BJ (cell line): ENCODE data around the gene NME3. TPM values are rescaled to one million over a fixed set of nuclear protein-coding genes. Genes with fewer than 3 reads are reported as not detected.

Source experiments
- CTCF ChIA-PET: fragments of 350-600 bp; formaldehyde crosslinking; extraction: SDS; loops from one replicate; lab custom pipeline; 2021; ENCODE audit warnings: antibody characterized with exemption, inconsistent platforms; lab: Yijun Ruan, JAX
- POLR2A ChIA-PET: fragments of 300-600 bp; sonication (Branson Sonifier 250); formaldehyde crosslinking; extraction: SDS; loops from one replicate; lab custom pipeline; 2021; ENCODE audit warnings: antibody characterized with exemption; lab: Charles Lee
- DNase-seq: peaks from one replicate; pipeline ENCODE4 v3.0.0-alpha.2; 2011; ENCODE audit warnings: low read depth
- H3K27me3 ChIP-seq: 2 replicates; pipeline ENCODE4 v1.6.0; 2011; ENCODE audit warnings: low read length; ENCODE audit not compliant: control insufficient read depth, insufficient read depth
- H3K36me3 ChIP-seq: 2 replicates; pipeline ENCODE4 v1.5.1; 2011; ENCODE audit warnings: low read length; ENCODE audit not compliant: control insufficient read depth, insufficient read depth
- H3K4me3 ChIP-seq: 2 replicates; pipeline ENCODE4 v1.5.1; 2011; ENCODE audit warnings: low read depth, mild to moderate bottlenecking, control low read depth, low read length
- CTCF ChIP-seq: IDR thresholded peaks from 2 replicates; pipeline ENCODE4 v1.5.1; 2011; ENCODE audit warnings: low read depth, mild to moderate bottlenecking, control low read depth, inconsistent platforms, low read length, moderate library complexity; ENCODE audit not compliant: insufficient read depth
- polyA plus RNA-seq: library from polyadenylated mRNA; depleted of rRNA; stranded (reverse); fragments of >200 nt; gene quantifications from 2 replicates; pipeline ENCODE4 v1.2.3, GENCODE V29; 2011

Gene NME3
- polyA plus RNA-seq, 1 experiment, result 34.3 TPM

- POLR2A ChIA-PET, result interaction anchor here (0.5 to 1.1 kb wide), 2 partner anchors 12 to 210 kb away, joined by 3 read pairs; no protein-coding TSS in a partner anchor
Observed at GRCh38 chr16:1782408-1783264, 11.3 kb upstream of the NME3 start, which contains the start of the genes NUBP2 and SPSB3. TSS of gene NUBP2 (plus strand) at chr16:1782960. CDS start at chr16:1783021, 61 bp downstream. TSS of gene SPSB3 (minus strand) at chr16:1782571. CDS start at chr16:1781483, 1,088 bp downstream.

DNA sequence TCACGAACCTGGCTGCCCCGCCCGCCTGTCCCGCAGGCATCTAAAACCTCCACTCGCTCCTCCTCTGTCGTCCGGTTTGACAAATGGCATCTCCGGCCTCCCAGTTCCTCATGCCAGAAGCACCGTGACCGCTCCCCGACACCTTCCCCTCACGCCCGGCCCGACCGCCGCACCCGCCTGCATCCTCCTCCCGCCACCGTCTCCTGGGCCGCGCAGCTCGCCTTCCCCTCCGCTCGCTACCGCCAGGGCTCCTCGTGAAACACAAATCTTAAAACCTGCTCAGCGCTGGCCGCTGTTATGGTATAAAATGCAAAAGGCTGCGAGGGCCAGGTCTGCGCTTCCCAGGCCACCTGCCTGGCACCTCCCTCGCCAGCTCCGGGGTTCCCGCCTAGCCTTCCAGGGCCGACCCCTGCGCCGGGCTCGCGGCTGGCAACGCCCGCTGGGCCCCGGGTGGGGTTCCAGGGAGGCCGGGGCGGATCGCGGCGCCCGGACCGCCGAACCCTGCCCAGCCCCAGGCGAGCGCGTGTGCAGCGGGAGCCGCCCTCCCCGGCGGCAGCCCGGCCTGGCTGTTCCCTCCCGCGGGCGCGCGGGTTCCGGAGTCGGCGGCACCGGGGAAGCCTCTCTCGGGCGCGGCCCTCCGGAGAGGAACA is 10.5 kb upstream of the NME3 start:
- Histone ChIP-seq H3K4me3 (peak overlapping the region; percentile 77), H3K27me3 (no peaks in the 10 kb centered on the region), H3K36me3 (peaks cover 21% of the 10 kb centered on the region)
- POLR2A ChIA-PET, result no interaction called here
- DNase-seq, result no peak
- 0 out of 2 replicates have a peak, but pooled peaks have one; percentile 9 for TF ChIP-seq CTCF
- CTCF ChIA-PET, result interaction anchor here (0.8 to 2.1 kb wide), 4 partner anchors 8 to 29 kb away, joined by 3 to 11 read pairs (median 4); no protein-coding TSS in a partner anchor

More at GRCh38 chr16:1782408-1783264, 11.3 kb upstream of the NME3 start, which contains the start of the genes NUBP2 and SPSB3:
- CTCF ChIA-PET, result interaction anchor here (0.8 to 2.1 kb wide), 8 partner anchors 9 to 77 kb away, joined by 3 to 11 read pairs (median 4); partner anchors contain the start of genes EME2, MAPK8IP3, MRPS34 and NME3
- Histone ChIP-seq H3K27me3 (no peaks in the 10 kb centered on the region), H3K4me3 (peak within 1 kb of the TSS; percentile 77), H3K36me3 (peaks cover 16% of the 10 kb centered on the region)
- peak; percentile 100 for DNase-seq
- no peak for TF ChIP-seq CTCF

DNA sequence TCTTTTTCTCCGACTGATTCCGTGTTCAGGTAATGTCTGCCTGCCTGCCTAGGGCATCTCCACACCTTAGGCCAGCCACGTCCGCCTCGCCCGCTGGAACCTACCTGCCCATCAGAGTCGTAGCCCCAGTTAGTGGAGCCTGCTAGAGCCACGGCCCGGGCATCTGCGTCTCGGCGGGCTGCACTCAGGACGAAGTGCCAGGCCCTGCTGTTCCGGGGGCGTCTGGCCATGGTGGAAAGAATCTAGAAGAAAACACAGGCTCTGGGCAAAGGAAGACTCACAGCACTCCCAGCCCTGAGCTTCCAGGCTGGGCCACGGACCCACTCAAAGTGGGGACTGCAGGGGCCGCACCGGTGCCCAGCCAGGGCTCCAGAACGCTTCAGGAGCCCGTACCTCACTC is 9.9 kb upstream of the NME3 start:
- POLR2A ChIA-PET, result no interaction called here
- peak overlapping the region; percentile 77 for H3K4me3 ChIP-seq
- peaks cover 26% of the 10 kb centered on the region for H3K36me3 ChIP-seq
- H3K27me3 ChIP-seq, result no peaks in the 10 kb centered on the region
- DNase-seq, result no peak
- CTCF ChIA-PET, result no interaction called here
- TF ChIP-seq CTCF, result no peak

DNA sequence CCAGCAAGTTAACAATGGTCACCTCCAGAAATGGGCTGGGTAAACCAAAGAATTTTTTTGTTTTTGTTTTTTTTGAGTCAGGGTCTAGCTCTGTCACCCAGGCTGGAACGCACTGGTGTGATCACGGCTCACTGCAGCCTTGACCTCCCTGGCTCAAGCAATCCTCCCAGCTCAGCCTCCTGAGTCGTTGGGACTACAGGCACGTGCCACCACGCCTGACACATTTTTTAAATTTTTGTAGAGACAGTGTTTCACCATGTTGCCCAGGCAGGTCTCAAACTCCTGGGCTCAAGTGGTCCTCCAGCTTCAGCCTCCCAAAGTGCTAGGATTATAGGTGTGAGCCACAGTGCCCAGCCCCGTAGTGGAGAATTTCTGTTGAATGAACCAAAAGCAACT is 9.3 kb upstream of the NME3 start:
- H3K36me3 ChIP-seq, result peaks cover 28% of the 10 kb centered on the region
- H3K4me3 ChIP-seq, result no peak overlapping the region
- no peak for DNase-seq
- POLR2A ChIA-PET, result no interaction called here
- CTCF ChIA-PET, result no interaction called here
- no peak for TF ChIP-seq CTCF
- no peaks in the 10 kb centered on the region for H3K27me3 ChIP-seq
